K562 (cell line): Measurements from ENCODE around the gene TARBP2. TPM values are rescaled to one million over a fixed set of nuclear protein-coding genes. Genes with fewer than 3 reads are reported as not detected.

Experiments
- ASH1L ChIP-seq: fragments of 450-650 bp; IDR thresholded peaks from 2 replicates; pipeline ENCODE4 v1.6.1; 2018; ENCODE audit warnings: borderline replicate concordance, mild to moderate bottlenecking, low read depth; ENCODE audit not compliant: partially characterized antibody
- CEBPG ChIP-seq, 3 experiments: fragments of 200-800 bp in 1 of 3; sonication (Bioruptor generic) in 1 of 3; sonication (generic) in 1 of 3; formaldehyde crosslinking in 1 of 3; IDR thresholded peaks in 2 of 3; conservative IDR thresholded peaks in 1 of 3; 2 replicates each; pipeline versions ENCODE4 v1.6.1 to v1.8.0; 2016 to 2022; ENCODE audit warnings: missing compliant biosample characterization in 2 of 3, missing genetic modification characterization in 2 of 3, mild to moderate bottlenecking in 1 of 3, missing genetic modification reagents in 1 of 3
- CHD4 ChIP-seq: fragments of 200-600 bp; sonication (generic); IDR thresholded peaks from 3 replicates; pipeline ENCODE4 v1.6.1; 2012; ENCODE audit warnings: low read depth, mild to moderate bottlenecking, mixed read lengths, low read length, inconsistent platforms; ENCODE audit not compliant: insufficient read depth, insufficient replicate concordance, poor library complexity, severe bottlenecking
- ELF1 ChIP-seq: fragments of 200-800 bp; sonication (Bioruptor generic); IDR thresholded peaks from 2 replicates; pipeline ENCODE4 v1.6.1; 2016; ENCODE audit warnings: missing genetic modification characterization, missing compliant biosample characterization
- FOXA3 ChIP-seq, 2 experiments: fragments of 450-650 bp in 1 of 2; sonication (generic) in 1 of 2; formaldehyde crosslinking; IDR thresholded peaks in 1 of 2; conservative IDR thresholded peaks in 1 of 2; 2 replicates each; pipeline versions ENCODE4 v1.4.0 to v1.8.0; 2020 to 2022; ENCODE audit warnings: mild to moderate bottlenecking in 2 of 2, missing genetic modification reagents in 1 of 2
- LCOR ChIP-seq: sonication (generic); formaldehyde crosslinking; IDR thresholded peaks from 2 replicates; pipeline ENCODE4 v1.8.0; 2022; ENCODE audit warnings: mild to moderate bottlenecking, missing genetic modification reagents
- RNF2 ChIP-seq: sonication (generic); IDR thresholded peaks from 2 replicates; pipeline ENCODE4 v1.6.1; 2016
- ZNF232 ChIP-seq: sonication (generic); formaldehyde crosslinking; IDR thresholded peaks from 2 replicates; pipeline ENCODE4 v1.8.0; 2022; ENCODE audit warnings: mild to moderate bottlenecking, missing genetic modification reagents
- polyA plus RNA-seq, 8 experiments: library from polyadenylated mRNA; depleted of rRNA in 4 of 8; stranded (reverse) in 5 of 8; unstranded in 3 of 8; fragments of >200 nt; fragmentation: Nextera tagmentation in 2 of 8; fragmentation: Illumina TruSeq in 1 of 8; extraction: Ambion mirVana in 2 of 8; extraction: Trizol in 1 of 8; gene quantifications; 2 replicates each; pipeline versions ENCODE4 v1.2.1 to v1.2.3, GENCODE V29; 2011 to 2014; ENCODE audit warnings: inconsistent platforms in 1 of 8, missing spikeins in 1 of 8
- total RNA-seq, 7 experiments: library from RNA; depleted of rRNA in 6 of 7; stranded (reverse); fragments of >200 nt in 6 of 7; fragmentation: Illumina TruSeq in 2 of 7; extraction: Trizol in 2 of 7; gene quantifications; 2 replicates each; pipeline versions ENCODE4 v1.2.1 to v1.2.3, GENCODE V29; 2011 to 2021; ENCODE audit warnings: low replicate concordance in 1 of 7
- TF ChIP-seq, protein P1 (sequence below), 3 experiments: IDR thresholded peaks in 2 of 3; conservative IDR thresholded peaks in 1 of 3; 2 replicates each; pipeline ENCODE4 v1.5.1; 2011 to 2012; ENCODE audit warnings: low read length in 3 of 3, mild to moderate bottlenecking in 3 of 3, control low read depth in 2 of 3, improper control_type of control experiment in 1 of 3, inconsistent platforms in 1 of 3, low read depth in 1 of 3, mixed read lengths in 1 of 3, moderate library complexity in 1 of 3; ENCODE audit not compliant: insufficient read depth in 2 of 3
- TF ChIP-seq, protein P2 (sequence below), 2 experiments: IDR thresholded peaks; 2 replicates each; pipeline ENCODE4 v1.6.1; 2012; ENCODE audit warnings: improper control_type of control experiment in 2 of 2, low read depth in 2 of 2, low read length in 2 of 2, borderline replicate concordance in 1 of 2
- TF ChIP-seq, protein P3 (sequence below), 2 experiments: fragments of 200-800 bp in 1 of 2; sonication (Bioruptor generic) in 1 of 2; sonication (generic) in 1 of 2; formaldehyde crosslinking in 1 of 2; IDR thresholded peaks in 1 of 2; conservative IDR thresholded peaks in 1 of 2; 2 replicates each; pipeline versions ENCODE4 v1.5.0 to v1.6.1; 2016 to 2020; ENCODE audit warnings: missing compliant biosample characterization in 1 of 2, missing genetic modification characterization in 1 of 2, missing genetic modification reagents in 1 of 2
- TF ChIP-seq, protein P4 (sequence below): fragments of 150-350 bp; IDR thresholded peaks from 2 replicates; pipeline ENCODE4 v1.6.1; 2014; ENCODE audit warnings: low read depth, mild to moderate bottlenecking, low read length, borderline replicate concordance
- TF ChIP-seq, protein P5 (sequence below): IDR thresholded peaks from 2 replicates; pipeline ENCODE4 v1.6.1; 2011; ENCODE audit not compliant: insufficient read length; ENCODE audit errors: extremely low read depth

TARBP2 gene
- total and polyA plus RNA-seq, 9 of the 15 experiments (the other 6 are each of a cell fraction or from before 2014, with no cell fraction given) = 5.6 to 69.0 (median 44.6) TPM

DNA sequence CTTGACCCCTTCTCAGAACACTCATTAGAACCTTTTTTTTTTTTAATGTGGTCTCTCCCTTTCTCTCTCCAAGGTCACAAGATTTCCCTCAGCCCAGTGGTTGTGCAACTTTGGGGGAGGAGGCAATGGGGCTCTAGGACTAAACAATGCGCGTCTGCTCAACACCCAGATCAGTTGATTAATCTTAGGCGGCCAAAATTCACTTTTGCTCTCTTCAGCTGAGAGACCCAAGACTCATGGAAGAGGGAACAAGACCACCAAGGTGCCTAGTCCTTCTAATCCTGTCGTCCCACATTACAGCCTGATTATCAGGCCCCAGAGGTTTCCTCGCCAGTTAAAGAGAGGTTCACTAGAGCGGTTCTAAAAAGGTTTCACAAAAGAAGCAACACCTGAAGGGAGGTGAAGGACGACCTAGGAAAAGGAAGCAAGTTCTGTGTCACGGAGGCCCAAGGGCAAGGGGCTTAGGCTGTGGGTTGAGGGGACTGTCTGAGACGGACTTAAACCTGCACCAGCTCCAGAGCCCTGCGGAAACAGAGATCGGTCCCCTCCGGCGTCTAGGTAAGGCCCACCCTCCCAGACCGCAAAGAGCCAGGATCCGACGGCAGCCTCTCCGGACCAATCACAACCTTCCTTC is 824 bp upstream of the TARBP2 start (continued):
- TF ChIP-seq FOXA3 (CRISPR knock-in tag; conservative IDR thresholded peaks at IDR 0.05 in 1 of 2, IDR thresholded peaks at IDR 0.05 in 1 of 2) = peak in 1 of 2 experiments; percentile 59; a peak in 1 of 4 replicates
- TF ChIP-seq ASH1L = no peak
- TF ChIP-seq LCOR (CRISPR knock-in tag) = 0 out of 2 replicates have a peak, but pooled peaks have one; percentile 49
- no peak for TF ChIP-seq ZNF232 (CRISPR knock-in tag)
- TF ChIP-seq, protein P1, sequence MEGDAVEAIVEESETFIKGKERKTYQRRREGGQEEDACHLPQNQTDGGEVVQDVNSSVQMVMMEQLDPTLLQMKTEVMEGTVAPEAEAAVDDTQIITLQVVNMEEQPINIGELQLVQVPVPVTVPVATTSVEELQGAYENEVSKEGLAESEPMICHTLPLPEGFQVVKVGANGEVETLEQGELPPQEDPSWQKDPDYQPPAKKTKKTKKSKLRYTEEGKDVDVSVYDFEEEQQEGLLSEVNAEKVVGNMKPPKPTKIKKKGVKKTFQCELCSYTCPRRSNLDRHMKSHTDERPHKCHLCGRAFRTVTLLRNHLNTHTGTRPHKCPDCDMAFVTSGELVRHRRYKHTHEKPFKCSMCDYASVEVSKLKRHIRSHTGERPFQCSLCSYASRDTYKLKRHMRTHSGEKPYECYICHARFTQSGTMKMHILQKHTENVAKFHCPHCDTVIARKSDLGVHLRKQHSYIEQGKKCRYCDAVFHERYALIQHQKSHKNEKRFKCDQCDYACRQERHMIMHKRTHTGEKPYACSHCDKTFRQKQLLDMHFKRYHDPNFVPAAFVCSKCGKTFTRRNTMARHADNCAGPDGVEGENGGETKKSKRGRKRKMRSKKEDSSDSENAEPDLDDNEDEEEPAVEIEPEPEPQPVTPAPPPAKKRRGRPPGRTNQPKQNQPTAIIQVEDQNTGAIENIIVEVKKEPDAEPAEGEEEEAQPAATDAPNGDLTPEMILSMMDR (IDR thresholded peaks at IDR 0.05 in 2 of 3, conservative IDR thresholded peaks at IDR 0.05 in 1 of 3; ENCODE audit: insufficient read depth in 2 of 3, low read depth in 1 of 3, low read length in 3 of 3) = no peak
- TF ChIP-seq ELF1 (tag) = 0 out of 2 replicates have a peak, but pooled peaks have one; percentile 12
- peak; percentile 88 for TF ChIP-seq CEBPG (CRISPR knock-in tag; IDR thresholded peaks at IDR 0.05)
- TF ChIP-seq CEBPG (tag; conservative IDR thresholded peaks at IDR 0.05 in 1 of 2, IDR thresholded peaks at IDR 0.05 in 1 of 2) = peak; percentile 93 to 98
- TF ChIP-seq, protein P2, sequence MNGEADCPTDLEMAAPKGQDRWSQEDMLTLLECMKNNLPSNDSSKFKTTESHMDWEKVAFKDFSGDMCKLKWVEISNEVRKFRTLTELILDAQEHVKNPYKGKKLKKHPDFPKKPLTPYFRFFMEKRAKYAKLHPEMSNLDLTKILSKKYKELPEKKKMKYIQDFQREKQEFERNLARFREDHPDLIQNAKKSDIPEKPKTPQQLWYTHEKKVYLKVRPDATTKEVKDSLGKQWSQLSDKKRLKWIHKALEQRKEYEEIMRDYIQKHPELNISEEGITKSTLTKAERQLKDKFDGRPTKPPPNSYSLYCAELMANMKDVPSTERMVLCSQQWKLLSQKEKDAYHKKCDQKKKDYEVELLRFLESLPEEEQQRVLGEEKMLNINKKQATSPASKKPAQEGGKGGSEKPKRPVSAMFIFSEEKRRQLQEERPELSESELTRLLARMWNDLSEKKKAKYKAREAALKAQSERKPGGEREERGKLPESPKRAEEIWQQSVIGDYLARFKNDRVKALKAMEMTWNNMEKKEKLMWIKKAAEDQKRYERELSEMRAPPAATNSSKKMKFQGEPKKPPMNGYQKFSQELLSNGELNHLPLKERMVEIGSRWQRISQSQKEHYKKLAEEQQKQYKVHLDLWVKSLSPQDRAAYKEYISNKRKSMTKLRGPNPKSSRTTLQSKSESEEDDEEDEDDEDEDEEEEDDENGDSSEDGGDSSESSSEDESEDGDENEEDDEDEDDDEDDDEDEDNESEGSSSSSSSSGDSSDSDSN (IDR thresholded peaks at IDR 0.05; ENCODE audit: borderline replicate concordance in 1 of 2, low read depth in 2 of 2, low read length in 2 of 2) = 0 out of 4 replicates have a peak, but pooled peaks of 1 of the 2 experiments have one; percentile 18
- TF ChIP-seq, protein P3, sequence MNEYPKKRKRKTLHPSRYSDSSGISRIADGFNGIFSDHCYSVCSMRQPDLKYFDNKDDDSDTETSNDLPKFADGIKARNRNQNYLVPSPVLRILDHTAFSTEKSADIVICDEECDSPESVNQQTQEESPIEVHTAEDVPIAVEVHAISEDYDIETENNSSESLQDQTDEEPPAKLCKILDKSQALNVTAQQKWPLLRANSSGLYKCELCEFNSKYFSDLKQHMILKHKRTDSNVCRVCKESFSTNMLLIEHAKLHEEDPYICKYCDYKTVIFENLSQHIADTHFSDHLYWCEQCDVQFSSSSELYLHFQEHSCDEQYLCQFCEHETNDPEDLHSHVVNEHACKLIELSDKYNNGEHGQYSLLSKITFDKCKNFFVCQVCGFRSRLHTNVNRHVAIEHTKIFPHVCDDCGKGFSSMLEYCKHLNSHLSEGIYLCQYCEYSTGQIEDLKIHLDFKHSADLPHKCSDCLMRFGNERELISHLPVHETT (CRISPR knock-in tag; conservative IDR thresholded peaks at IDR 0.05 in 1 of 2, IDR thresholded peaks at IDR 0.05 in 1 of 2) = no peak
- TF ChIP-seq, protein P4, sequence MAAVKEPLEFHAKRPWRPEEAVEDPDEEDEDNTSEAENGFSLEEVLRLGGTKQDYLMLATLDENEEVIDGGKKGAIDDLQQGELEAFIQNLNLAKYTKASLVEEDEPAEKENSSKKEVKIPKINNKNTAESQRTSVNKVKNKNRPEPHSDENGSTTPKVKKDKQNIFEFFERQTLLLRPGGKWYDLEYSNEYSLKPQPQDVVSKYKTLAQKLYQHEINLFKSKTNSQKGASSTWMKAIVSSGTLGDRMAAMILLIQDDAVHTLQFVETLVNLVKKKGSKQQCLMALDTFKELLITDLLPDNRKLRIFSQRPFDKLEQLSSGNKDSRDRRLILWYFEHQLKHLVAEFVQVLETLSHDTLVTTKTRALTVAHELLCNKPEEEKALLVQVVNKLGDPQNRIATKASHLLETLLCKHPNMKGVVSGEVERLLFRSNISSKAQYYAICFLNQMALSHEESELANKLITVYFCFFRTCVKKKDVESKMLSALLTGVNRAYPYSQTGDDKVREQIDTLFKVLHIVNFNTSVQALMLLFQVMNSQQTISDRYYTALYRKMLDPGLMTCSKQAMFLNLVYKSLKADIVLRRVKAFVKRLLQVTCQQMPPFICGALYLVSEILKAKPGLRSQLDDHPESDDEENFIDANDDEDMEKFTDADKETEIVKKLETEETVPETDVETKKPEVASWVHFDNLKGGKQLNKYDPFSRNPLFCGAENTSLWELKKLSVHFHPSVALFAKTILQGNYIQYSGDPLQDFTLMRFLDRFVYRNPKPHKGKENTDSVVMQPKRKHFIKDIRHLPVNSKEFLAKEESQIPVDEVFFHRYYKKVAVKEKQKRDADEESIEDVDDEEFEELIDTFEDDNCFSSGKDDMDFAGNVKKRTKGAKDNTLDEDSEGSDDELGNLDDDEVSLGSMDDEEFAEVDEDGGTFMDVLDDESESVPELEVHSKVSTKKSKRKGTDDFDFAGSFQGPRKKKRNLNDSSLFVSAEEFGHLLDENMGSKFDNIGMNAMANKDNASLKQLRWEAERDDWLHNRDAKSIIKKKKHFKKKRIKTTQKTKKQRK = no peak
- TF ChIP-seq RNF2 = 0 out of 2 replicates have a peak, but pooled peaks have one; percentile 29
- TF ChIP-seq, protein P5, sequence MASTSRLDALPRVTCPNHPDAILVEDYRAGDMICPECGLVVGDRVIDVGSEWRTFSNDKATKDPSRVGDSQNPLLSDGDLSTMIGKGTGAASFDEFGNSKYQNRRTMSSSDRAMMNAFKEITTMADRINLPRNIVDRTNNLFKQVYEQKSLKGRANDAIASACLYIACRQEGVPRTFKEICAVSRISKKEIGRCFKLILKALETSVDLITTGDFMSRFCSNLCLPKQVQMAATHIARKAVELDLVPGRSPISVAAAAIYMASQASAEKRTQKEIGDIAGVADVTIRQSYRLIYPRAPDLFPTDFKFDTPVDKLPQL = peak; percentile 31
- no peak for TF ChIP-seq CHD4
